Measurements from ENCODE around the gene DEGS2.

The DEGS2 gene

GRCh38 chr14:100105357-100106169, 53.9 kb downstream of the DEGS2 start:
- no peak for DNase-seq
- no peaks in the 10 kb centered on the region for H3K27me3 ChIP-seq (replicated peaks; ENCODE audit: control insufficient read depth, insufficient read depth, low read length, poor library complexity, severe bottlenecking)
- H3K4me1 ChIP-seq (ENCODE audit: control insufficient read depth, insufficient read depth, low read length, poor library complexity, severe bottlenecking), result peaks cover 78% of the 10 kb centered on the region
- no peak overlapping the region for H3K4me3 ChIP-seq (ENCODE audit: insufficient read depth, low read depth, low read length, poor library complexity, severe bottlenecking)
- no peaks in the 10 kb centered on the region for H3K9me3 ChIP-seq (ENCODE audit: control insufficient read depth, low read length)
- peak overlapping the region; percentile 81 for H3K27ac ChIP-seq (ENCODE audit: insufficient read depth, low read length, poor library complexity, severe bottlenecking)
- peaks cover 68% of the 10 kb centered on the region for H3K36me3 ChIP-seq (ENCODE audit: control insufficient read depth, insufficient read depth, low read length)

- no peak for DNase-seq
- peaks cover 85% of the 10 kb centered on the region for H3K4me1 ChIP-seq (ENCODE audit: control insufficient read depth, insufficient read depth, low read length, poor library complexity, severe bottlenecking)
- H3K36me3 ChIP-seq (ENCODE audit: control insufficient read depth, insufficient read depth, low read length), result peaks cover 67% of the 10 kb centered on the region
- H3K27me3 ChIP-seq (replicated peaks; ENCODE audit: control insufficient read depth, insufficient read depth, low read length, poor library complexity, severe bottlenecking), result no peaks in the 10 kb centered on the region
- H3K4me3 ChIP-seq (ENCODE audit: insufficient read depth, low read depth, low read length, poor library complexity, severe bottlenecking), result peak overlapping the region; percentile 7
- H3K27ac ChIP-seq (ENCODE audit: insufficient read depth, low read length, poor library complexity, severe bottlenecking), result peak overlapping the region; percentile 81
- H3K9me3 ChIP-seq (ENCODE audit: control insufficient read depth, low read length), result no peaks in the 10 kb centered on the region
Measured at GRCh38 chr14:100104523-100105300, 54.7 kb downstream of the DEGS2 start.

GRCh38 chr14:100104006-100104352, 55.5 kb downstream of the DEGS2 start:
- peak overlapping the region; percentile 81 for H3K27ac ChIP-seq (ENCODE audit: insufficient read depth, low read length, poor library complexity, severe bottlenecking)

GRCh38 chr14:100103250-100104005, 56.0 kb downstream of the DEGS2 start:
- peaks cover 92% of the 10 kb centered on the region for H3K4me1 ChIP-seq (ENCODE audit: control insufficient read depth, insufficient read depth, low read length, poor library complexity, severe bottlenecking)
- H3K27me3 ChIP-seq (replicated peaks; ENCODE audit: control insufficient read depth, insufficient read depth, low read length, poor library complexity, severe bottlenecking), result no peaks in the 10 kb centered on the region
- peak overlapping the region; percentile 23 for H3K4me3 ChIP-seq (ENCODE audit: insufficient read depth, low read depth, low read length, poor library complexity, severe bottlenecking)
- peaks cover 62% of the 10 kb centered on the region for H3K36me3 ChIP-seq (ENCODE audit: control insufficient read depth, insufficient read depth, low read length)
- H3K9me3 ChIP-seq (ENCODE audit: control insufficient read depth, low read length), result no peaks in the 10 kb centered on the region
- peak overlapping the region; percentile 81 for H3K27ac ChIP-seq (ENCODE audit: insufficient read depth, low read length, poor library complexity, severe bottlenecking)
- no peak for DNase-seq

More at GRCh38 chr14:100104006-100104352, 55.5 kb downstream of the DEGS2 start:
- peaks cover 90% of the 10 kb centered on the region for H3K4me1 ChIP-seq (ENCODE audit: control insufficient read depth, insufficient read depth, low read length, poor library complexity, severe bottlenecking)
- peak overlapping the region; percentile 23 for H3K4me3 ChIP-seq (ENCODE audit: insufficient read depth, low read depth, low read length, poor library complexity, severe bottlenecking)
- H3K36me3 ChIP-seq (ENCODE audit: control insufficient read depth, insufficient read depth, low read length), result peaks cover 63% of the 10 kb centered on the region
- DNase-seq, result no peak
- no peaks in the 10 kb centered on the region for H3K27me3 ChIP-seq (replicated peaks; ENCODE audit: control insufficient read depth, insufficient read depth, low read length, poor library complexity, severe bottlenecking)
- H3K9me3 ChIP-seq (ENCODE audit: control insufficient read depth, low read length), result no peaks in the 10 kb centered on the region

- H3K27me3 ChIP-seq (replicated peaks; ENCODE audit: control insufficient read depth, insufficient read depth, low read length, poor library complexity, severe bottlenecking), result no peaks in the 10 kb centered on the region
- H3K4me3 ChIP-seq (ENCODE audit: insufficient read depth, low read depth, low read length, poor library complexity, severe bottlenecking), result no peak overlapping the region
- peaks cover 62% of the 10 kb centered on the region for H3K36me3 ChIP-seq (ENCODE audit: control insufficient read depth, insufficient read depth, low read length)
- H3K4me1 ChIP-seq (ENCODE audit: control insufficient read depth, insufficient read depth, low read length, poor library complexity, severe bottlenecking), result peaks cover 91% of the 10 kb centered on the region
- H3K9me3 ChIP-seq (ENCODE audit: control insufficient read depth, low read length), result no peaks in the 10 kb centered on the region
- no peak for DNase-seq
- peak overlapping the region; percentile 59 for H3K27ac ChIP-seq (ENCODE audit: insufficient read depth, low read length, poor library complexity, severe bottlenecking)
Measured at GRCh38 chr14:100102156-100102785, 57.2 kb downstream of the DEGS2 start.

GRCh38 chr14:100100032-100100703, 59.3 kb downstream of the DEGS2 start:
- peaks cover 91% of the 10 kb centered on the region for H3K4me1 ChIP-seq (ENCODE audit: control insufficient read depth, insufficient read depth, low read length, poor library complexity, severe bottlenecking)
- H3K4me3 ChIP-seq (ENCODE audit: insufficient read depth, low read depth, low read length, poor library complexity, severe bottlenecking), result peak overlapping the region; percentile 20
- H3K9me3 ChIP-seq (ENCODE audit: control insufficient read depth, low read length), result no peaks in the 10 kb centered on the region
- peak overlapping the region; percentile 48 for H3K27ac ChIP-seq (ENCODE audit: insufficient read depth, low read length, poor library complexity, severe bottlenecking)
- no peaks in the 10 kb centered on the region for H3K27me3 ChIP-seq (replicated peaks; ENCODE audit: control insufficient read depth, insufficient read depth, low read length, poor library complexity, severe bottlenecking)
- no peak for DNase-seq
- H3K36me3 ChIP-seq (ENCODE audit: control insufficient read depth, insufficient read depth, low read length), result peaks cover 69% of the 10 kb centered on the region

- peaks cover 83% of the 10 kb centered on the region for H3K4me1 ChIP-seq (ENCODE audit: control insufficient read depth, insufficient read depth, low read length, poor library complexity, severe bottlenecking)
- H3K27me3 ChIP-seq (replicated peaks; ENCODE audit: control insufficient read depth, insufficient read depth, low read length, poor library complexity, severe bottlenecking), result no peaks in the 10 kb centered on the region
- H3K9me3 ChIP-seq (ENCODE audit: control insufficient read depth, low read length), result no peaks in the 10 kb centered on the region
- H3K36me3 ChIP-seq (ENCODE audit: control insufficient read depth, insufficient read depth, low read length), result peaks cover 71% of the 10 kb centered on the region
- H3K27ac ChIP-seq (ENCODE audit: insufficient read depth, low read length, poor library complexity, severe bottlenecking), result peak overlapping the region; percentile 48
- DNase-seq, result no peak
- no peak overlapping the region for H3K4me3 ChIP-seq (ENCODE audit: insufficient read depth, low read depth, low read length, poor library complexity, severe bottlenecking)
Measured at GRCh38 chr14:100098171-100098570, 61.3 kb downstream of the DEGS2 start.

- H3K9me3 ChIP-seq (ENCODE audit: control insufficient read depth, low read length), result no peaks in the 10 kb centered on the region
- H3K36me3 ChIP-seq (ENCODE audit: control insufficient read depth, insufficient read depth, low read length), result peaks cover 63% of the 10 kb centered on the region
- no peak overlapping the region for H3K4me3 ChIP-seq (ENCODE audit: insufficient read depth, low read depth, low read length, poor library complexity, severe bottlenecking)
- no peaks in the 10 kb centered on the region for H3K27me3 ChIP-seq (replicated peaks; ENCODE audit: control insufficient read depth, insufficient read depth, low read length, poor library complexity, severe bottlenecking)
- H3K27ac ChIP-seq (ENCODE audit: insufficient read depth, low read length, poor library complexity, severe bottlenecking), result peak overlapping the region; percentile 34
- peaks cover 80% of the 10 kb centered on the region for H3K4me1 ChIP-seq (ENCODE audit: control insufficient read depth, insufficient read depth, low read length, poor library complexity, severe bottlenecking)
- no peak for DNase-seq
Measured at GRCh38 chr14:100096656-100097055, 62.8 kb downstream of the DEGS2 start.

All from effector memory CD4-positive, alpha-beta T cell (primary cell).